ENCODE results near the gene PDE8A. TPM values are rescaled to one million over a fixed set of nuclear protein-coding genes. Genes with fewer than 3 reads are reported as not detected.

The PDE8A gene
- total RNA-seq, 1 donor: 16.8 TPM

- TF ChIP-seq CTCF (IDR thresholded peaks at IDR 0.05; ENCODE audit: insufficient read depth, low read depth, low read length): no peak
- H3K4me3 ChIP-seq (ENCODE audit: low read depth, low read length): no peak overlapping the region
- DNase-seq (ENCODE audit: low read depth): no peak
Observed at GRCh38 chr15:85088300-85088699, 106.6 kb downstream of the PDE8A start.

GRCh38 chr15:85089929-85090597 is 108.4 kb downstream of the PDE8A start:
- no peak for DNase-seq (ENCODE audit: low read depth)
- TF ChIP-seq CTCF (IDR thresholded peaks at IDR 0.05; ENCODE audit: insufficient read depth, low read depth, low read length): no peak
- no peak overlapping the region for H3K4me3 ChIP-seq (ENCODE audit: low read depth, low read length)

GRCh38 chr15:85091990-85092389 is 110.3 kb downstream of the PDE8A start:
- TF ChIP-seq CTCF (IDR thresholded peaks at IDR 0.05; ENCODE audit: insufficient read depth, low read depth, low read length): no peak

GRCh38 chr15:85094685-85095084 is 113.0 kb downstream of the PDE8A start:
- no peak for TF ChIP-seq CTCF (IDR thresholded peaks at IDR 0.05; ENCODE audit: insufficient read depth, low read depth, low read length)
- DNase-seq (ENCODE audit: low read depth): no peak
- no peak overlapping the region for H3K4me3 ChIP-seq (ENCODE audit: low read depth, low read length)

More at GRCh38 chr15:85091990-85092389, 110.3 kb downstream of the PDE8A start:
- no peak for DNase-seq (ENCODE audit: low read depth)
- H3K4me3 ChIP-seq (ENCODE audit: low read depth, low read length): no peak overlapping the region

GRCh38 chr15:85095566-85095965 is 113.9 kb downstream of the PDE8A start:
- TF ChIP-seq CTCF (IDR thresholded peaks at IDR 0.05; ENCODE audit: insufficient read depth, low read depth, low read length): no peak
- H3K4me3 ChIP-seq (ENCODE audit: low read depth, low read length): no peak overlapping the region
- no peak for DNase-seq (ENCODE audit: low read depth)

- TF ChIP-seq CTCF (IDR thresholded peaks at IDR 0.05; ENCODE audit: insufficient read depth, low read depth, low read length): no peak
- H3K4me3 ChIP-seq (ENCODE audit: low read depth, low read length): no peak overlapping the region
- no peak for DNase-seq (ENCODE audit: low read depth)
Observed at GRCh38 chr15:85097250-85097649, 115.6 kb downstream of the PDE8A start.

- no peak overlapping the region for H3K4me3 ChIP-seq (ENCODE audit: low read depth, low read length)
- TF ChIP-seq CTCF (IDR thresholded peaks at IDR 0.05; ENCODE audit: insufficient read depth, low read depth, low read length): no peak
- DNase-seq (ENCODE audit: low read depth): peak; percentile 48
Observed at GRCh38 chr15:85097725-85098124, 116.1 kb downstream of the PDE8A start.

Data from fibroblast of villous mesenchyme (primary cell).